HG02840 (cell line): ENCODE results near the gene KLHL30.

Experiments used
- ATAC-seq: cut with Tn5 transposase; IDR thresholded peaks from one replicate; pipeline ENCODE4 v1.9.1; 2021; ENCODE audit warnings: mild to moderate bottlenecking, moderate library complexity, moderate number of reproducible peaks; ENCODE audit not compliant: unreplicated experiment, low FRiP score

Gene KLHL30

DNA sequence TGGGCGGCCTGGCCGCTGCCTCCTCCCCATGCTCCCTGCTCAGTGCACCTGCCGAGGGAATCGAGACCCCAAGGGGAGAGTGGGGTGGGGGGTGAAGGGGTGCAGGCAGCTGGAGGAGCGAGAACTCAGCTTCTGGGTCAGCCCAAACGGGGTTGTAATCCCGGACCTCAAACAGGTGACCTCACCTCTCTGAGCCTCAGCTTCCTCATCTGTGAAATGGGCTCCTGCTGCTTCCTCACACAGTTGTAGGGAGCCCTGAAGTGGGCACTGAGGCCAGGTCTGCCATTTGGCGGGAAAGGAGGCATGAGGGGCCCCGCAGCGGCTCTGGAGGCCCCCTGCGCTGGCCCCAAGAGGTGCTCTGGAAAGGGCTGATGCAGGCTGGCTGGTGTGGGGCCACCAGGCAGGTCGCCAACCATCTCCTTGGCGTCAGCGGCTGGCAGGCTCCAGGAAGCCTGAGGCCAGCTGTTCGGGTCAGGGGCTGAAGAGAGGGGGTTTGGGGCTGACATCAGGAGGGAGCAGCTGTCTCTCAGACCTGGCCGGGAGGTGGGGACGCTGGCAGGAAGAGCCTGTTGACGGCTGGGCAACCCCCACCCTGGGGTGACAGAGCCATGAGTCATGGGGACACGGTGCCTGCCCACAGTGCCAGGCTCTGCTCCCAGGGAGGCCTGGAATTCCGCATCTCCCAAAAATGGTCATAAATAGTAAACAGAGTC, 4.9 kb downstream of the KLHL30 start:
- ATAC-seq: no peak

DNA sequence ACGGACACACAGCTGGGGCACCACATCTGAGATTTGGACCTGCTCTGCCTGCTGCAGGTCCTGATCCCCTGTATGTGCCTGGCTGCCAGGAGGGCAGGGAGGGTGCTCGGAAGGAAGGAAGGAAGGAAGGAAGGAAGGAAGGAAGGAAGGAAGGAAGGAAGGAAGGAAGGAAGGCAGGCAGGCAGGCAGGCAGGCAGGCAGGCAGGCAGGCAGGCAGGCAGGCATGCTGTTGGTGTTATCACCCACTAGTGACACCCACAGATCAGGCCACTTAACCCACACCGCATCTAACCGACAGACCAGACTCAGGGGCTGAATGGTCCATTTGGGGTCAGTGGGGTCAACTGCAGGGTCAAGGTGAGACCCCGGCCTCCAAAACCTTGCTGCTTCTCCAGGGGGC, 5.8 kb downstream of the KLHL30 start:
- no peak for ATAC-seq

DNA sequence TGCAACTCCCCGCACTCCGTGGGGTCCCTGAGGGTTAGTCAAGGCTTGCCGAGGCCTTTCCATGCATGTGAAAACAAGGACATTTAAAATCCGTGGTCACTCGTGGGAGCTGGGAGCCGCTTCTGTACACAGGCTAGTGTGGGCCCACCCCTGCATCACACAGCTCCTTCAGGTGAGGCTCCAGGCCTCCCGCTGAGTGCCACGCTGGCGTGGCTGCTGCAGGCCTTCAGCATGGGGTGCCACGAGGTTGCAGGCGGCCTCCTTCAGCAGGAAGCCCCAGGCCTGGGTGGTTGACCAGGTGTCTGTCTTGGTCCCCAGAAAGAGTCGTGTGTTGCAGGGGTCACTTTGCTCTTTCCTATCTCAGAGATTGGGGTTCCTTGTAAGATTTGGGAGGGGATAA, 6.6 kb downstream of the KLHL30 start:
- no peak for ATAC-seq

DNA sequence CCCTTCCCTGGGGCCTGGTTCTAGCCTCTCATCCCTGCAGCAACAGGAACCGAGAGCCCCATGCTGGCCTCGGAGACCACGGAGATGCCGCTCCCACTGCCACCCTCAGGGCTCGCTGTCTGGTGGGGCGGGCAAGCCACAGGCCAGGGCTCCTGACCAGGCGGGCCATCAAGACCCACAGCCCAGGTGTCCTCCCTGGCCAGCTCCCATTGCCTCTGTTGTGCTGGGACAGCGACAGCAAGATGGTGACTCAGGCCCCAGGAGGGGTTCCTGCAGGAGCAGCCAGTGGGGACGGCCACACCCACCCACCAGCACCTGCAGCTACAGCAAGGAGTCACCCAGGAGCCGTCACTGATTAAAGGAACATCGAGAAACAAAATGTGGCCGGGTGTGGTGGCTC, 7.4 kb downstream of the KLHL30 start:
- no peak for ATAC-seq

DNA sequence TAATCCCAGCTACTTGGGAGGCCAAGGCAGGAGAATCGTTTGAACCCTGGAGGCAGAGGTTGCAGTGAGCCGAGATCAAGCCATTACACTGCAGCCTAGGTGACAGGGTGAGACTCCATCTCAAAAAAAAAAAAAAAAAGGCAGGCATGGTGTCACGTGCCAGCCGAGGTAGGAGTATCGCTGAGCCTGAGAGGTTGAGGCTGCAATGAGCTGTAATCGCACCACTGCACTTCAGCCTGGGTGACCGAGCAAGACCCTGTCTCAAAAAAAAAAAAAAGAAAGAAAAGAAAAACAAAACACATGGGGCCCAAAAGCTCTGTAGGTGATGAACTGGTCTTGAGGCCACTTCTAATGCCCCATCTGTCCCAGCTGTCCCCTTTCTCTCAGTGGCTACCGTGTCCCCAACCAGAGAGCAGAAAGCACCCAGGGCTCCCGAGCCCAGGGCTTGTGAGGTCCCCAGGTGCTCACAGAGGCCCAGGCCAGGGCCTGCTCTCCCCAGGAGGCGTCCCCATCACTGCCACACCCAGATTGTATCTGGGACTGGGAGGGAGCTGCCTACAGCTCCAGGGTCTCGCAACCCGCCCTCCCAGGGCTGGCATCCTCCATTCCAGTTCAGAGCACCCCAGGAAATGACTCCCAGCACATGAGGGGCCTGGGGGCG, 8.5 kb downstream of the KLHL30 start:
- ATAC-seq: no peak

DNA sequence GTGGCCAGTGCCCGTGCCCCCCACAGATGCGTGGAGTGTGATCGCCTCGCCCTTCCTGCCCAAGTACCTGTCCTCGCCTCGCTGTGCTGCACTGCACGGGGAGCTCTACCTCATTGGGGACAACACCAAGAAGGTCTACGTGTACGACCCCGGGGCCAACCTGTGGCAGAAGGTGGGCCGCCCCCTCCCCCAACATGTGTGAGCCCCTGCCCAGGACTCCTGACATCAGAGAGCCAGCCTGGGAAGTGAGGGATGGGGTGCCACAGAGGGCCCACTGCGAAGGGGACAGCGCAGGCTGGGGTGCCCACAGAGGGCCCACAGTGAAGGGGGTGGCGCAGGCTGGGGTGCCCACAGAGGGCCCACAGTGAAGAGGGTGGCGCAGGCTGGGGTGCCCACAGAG, 10.5 kb downstream of the KLHL30 start:
- ATAC-seq: no peak

DNA sequence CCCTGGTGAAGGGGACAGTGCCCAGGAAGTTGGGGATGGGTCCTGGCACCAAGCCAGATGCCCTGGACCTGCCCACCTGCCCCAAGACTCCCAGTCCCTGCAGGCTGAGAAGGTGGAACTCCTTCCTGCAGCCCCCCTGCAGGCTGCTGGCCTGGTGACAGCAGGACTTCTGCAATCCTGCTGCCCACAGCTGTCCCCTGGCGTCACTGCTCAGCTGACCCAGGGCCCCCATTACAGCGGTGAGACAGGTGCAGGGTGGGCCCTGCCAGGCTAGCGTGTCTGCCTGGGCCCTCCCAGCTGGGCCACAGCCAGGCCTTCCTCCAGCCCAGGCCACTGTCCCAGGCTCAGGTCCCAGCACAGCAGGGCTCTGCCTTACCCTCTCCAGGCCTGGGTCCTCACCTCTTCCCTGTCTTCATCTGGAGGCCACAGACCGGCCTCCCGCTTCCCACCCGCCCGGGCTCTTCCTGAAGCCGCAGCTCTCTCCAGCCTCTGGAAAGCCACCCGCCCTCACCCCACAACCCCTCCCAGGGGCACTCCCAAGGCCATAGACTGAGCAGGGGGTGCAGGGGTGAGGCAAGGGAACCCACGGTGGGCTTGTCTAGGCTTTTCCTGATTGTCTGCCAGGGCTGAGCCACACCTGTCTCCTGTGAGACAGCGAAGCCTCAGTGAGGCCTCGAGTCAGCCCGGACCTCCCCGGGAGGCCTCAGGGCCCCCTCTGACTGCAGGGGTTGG, 11.5 kb downstream of the KLHL30 start:
- ATAC-seq: no peak

DNA sequence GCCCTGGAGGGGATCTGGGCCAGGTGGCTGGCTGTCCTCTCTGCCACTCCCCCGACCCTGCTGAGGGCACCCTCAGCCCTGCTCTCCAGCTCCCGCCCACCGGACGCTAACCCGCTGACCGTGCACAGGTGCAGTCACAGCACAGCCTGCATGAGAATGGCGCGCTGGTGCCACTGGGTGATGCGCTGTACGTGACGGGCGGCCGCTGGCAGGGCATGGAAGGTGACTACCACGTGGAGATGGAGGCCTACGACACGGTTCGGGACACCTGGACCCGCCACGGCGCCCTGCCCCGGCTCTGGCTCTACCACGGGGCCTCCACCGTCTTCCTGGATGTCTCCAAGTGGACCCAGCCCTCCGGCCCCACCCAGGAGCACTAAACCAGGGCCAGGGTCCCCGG, 12.2 kb downstream of the KLHL30 start:
- ATAC-seq: no peak

DNA sequence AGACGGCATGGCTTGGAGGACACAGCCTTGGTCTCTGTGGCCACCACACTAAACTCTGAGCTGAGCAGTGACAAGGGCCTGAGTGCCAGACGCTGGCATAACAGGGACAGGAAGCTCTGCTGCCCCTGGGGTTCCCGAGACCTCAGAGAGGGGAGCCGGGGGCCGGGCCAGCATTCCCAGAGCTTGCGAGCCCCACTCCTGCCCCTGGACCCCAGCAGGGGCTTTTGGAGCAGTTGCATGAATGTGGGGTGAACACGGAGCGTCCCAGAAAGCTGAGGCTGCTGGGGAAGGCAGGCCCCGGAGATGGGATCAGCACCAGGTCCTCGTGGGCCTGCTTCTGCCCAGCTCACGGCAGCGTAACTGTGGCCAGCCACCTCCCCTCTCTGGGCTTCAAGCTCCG, 12.7 kb downstream of the KLHL30 start:
- ATAC-seq: no peak

DNA sequence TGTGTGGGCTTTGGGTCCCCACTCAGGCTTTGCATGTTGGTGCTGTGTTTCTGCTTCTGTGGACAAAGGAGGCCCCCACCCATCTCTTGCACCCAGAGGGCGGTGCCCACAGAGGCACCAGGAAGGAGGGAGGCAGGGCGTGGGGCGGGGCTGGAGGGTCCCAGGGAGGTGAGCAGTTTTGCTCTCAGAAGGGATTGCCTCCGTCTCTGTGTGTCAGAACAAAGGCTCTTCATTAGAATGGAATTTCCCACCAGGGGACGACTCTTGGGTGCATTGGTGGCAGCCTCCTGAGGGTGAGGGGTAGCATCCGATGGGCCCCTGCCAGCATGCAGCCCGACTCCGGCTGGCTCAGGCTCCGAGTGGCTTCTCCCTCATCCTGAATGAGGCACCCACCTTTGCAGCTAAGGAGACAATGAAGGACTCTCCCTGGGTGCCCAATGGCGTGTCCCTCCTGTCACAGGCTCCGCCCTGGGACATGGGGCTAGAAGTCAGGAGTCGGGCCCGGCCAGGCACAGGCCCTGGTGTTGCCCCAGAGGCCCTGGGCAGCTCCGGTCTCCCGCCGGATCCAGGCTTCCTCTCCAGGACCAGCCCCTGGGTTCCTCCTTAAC, 13.3 kb downstream of the KLHL30 start:
- no peak for ATAC-seq

DNA sequence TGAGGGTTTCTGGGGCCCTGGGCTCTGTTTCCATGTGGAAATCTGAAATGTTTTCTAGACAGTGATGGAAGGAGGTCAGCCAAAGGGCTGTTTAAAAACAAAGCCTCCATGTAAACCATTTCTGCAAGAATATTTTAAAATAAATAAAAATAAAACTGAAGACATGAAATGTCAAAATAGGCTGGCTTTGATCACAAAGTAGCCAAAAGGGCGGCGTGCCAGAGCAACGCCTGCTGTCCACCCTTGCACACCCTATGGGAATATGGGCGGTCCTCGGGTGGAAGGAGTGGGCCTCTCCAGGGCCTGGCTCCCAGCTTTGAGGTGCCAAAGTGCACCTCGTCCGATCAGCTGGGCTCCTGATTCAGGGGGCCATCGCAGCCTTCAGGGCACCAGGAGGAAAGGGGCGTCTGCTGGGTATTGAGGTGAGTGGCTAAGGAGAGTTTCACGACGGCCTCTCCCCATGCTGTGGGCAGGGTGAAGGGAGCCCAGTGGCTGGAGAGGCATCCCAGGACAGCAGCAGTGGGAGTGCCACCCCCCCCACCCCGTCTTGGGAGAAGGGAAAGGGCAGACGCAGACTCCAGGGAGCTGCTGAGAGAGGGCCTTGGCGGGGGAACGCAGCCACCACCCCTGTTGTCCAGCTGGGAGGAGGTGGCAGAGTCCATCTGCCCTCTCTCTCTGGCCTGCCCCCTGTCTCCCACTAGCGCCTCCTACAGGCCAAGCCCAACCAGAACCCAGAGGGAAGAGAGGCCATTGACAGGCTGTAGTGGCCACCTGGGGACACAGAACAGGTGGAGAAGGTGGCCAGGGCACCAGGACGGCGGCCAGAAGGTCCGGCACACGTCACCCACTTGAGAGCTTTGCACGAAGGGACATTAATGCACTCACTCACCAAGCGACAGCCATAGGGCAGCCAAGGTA, 14.6 kb downstream of the KLHL30 start:
- no peak for ATAC-seq

DNA sequence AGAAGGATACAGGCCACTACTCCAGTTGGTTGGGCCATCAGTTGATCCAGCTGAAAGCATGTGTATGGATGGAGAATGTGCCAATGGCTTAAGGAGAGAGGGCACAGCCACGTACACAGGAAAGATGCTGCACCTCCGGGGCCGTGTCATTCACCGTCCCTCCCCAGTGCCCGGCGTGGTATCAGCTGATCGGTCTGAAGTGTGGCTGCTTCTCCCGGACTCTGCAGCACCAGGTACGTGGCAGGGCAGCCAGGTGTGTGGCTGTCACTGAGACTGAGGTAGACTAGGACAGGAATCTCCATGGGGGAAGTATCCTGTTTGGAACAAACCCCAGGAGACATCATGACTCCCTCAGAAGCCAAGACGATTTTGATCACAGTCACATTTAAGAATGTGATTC, 16.1 kb downstream of the KLHL30 start:
- no peak for ATAC-seq

DNA sequence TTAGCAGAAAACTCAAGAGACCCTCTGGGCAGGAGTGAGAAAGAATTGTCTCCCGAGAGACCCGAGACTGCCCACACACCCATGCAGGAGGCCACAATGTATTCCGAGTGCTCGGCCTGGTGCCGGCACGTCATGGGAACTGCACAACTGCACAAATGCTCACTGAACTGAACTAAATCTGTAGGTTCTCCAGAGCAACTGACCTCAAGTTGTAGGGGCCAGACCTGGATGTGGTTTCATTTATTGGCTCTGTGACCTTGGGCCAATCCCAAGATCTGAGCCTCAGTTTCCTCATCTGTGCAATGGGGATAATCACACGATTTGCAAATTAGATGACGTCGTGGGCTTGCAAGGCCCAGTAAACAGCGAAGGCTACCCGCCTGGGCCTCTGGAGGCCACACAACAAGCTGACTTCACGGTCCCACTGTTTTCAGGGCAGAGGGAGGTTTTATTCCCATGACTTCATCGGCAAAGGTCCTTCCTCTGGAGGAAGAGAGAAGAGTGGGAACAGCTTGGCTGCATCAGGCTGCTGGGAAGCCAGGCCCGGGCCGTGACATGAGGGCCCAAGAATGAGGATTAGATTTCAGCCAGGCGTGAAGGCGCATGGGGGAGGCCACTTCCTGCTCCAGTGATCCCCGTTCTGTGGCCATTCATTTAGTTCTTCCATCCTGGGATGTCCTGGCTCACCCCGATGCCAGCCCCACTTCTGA, 16.7 kb downstream of the KLHL30 start:
- no peak for ATAC-seq

DNA sequence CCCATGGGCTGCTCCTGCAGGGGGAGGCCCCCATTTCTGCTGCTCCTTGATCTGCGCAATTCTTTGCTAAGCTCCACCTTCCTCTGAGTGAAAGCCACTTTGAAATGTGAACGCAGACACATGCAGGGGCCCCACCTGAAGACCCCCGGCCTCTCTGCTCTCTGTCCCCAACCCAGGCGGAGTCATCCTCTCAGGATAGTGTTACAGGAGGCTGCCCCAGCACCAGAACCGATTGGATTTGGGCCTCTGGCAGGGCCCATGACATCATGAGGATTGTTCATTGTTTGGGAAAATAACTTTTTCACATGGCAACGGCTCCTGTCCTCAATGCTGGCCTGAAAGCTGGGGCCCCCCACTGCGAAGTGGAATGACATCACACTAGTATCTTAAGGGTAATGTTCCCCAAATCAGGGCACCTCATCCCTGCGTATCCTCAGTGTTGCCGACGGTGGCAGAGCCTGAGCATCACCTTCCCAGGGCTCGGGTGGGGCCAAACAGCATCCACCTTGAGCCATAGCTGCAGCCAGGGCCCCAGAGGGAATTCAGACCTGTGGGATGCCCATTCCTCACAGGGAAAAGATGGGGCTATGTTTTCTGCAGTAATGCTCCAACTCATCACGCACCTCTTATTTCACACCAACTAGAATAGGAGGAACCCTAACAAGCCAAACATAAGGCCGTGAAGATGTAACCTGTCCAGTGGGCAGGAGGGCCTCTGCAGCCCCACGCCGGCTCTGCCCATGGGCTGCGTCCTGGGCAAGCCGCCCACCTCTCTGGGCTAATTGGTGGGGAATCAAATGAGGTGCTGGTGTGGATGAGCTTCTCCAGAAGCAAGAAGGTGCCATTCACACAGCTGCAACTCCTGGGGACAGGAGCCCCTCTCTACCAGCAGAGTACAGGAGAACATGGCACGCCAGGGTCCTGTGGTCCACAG, 17.6 kb downstream of the KLHL30 start:
- no peak for ATAC-seq

DNA sequence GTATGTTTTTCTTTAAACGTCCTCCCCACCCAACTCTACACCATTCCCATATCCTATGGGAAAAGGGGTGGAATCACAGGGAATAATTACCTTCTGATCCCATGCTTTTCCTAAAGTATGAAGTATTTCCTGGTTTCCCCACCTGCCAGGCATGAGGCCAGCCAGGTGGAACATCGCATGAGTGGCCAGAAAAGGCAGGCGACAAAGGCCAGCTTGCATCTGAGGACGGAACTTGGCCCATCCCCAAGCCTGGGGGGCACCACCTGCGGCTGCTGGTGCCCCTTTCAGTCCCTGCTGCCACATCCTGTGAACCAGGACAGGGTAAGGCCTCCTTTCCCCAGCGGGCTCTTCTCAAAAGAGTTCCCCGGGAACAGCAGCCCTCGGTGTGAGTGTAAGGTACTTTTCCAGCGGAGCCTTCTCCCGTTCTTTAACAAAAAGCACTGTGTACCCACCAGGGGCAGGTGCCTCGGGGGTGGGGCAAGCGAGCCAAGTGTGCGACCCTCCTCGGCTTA, 19.1 kb downstream of the KLHL30 start:
- no peak for ATAC-seq

DNA sequence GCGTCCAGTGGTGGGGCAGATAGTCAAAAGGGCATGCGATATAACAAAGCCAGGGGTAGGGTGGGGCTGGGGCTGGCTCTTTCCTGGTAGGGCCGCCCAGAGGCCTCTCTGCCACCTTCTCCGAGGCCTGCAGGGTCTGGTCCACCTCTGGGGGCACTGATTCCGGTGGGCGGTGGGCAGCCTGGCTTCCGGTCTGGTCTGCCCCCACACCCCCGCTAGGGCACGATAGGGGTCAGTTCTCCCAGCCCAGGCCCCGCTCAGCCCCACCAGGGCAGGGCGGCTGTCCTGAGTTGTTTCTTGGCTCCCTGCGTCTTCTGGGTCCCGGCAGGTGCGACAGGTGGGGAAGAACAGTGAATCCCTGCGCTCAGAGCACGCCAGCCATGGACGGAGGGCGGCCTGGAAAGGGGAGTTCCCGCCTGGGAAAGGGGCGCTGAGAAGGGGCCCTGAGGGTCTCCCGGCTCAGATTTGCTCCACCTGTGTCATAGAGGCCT, 19.6 kb downstream of the KLHL30 start:
- no peak for ATAC-seq

DNA sequence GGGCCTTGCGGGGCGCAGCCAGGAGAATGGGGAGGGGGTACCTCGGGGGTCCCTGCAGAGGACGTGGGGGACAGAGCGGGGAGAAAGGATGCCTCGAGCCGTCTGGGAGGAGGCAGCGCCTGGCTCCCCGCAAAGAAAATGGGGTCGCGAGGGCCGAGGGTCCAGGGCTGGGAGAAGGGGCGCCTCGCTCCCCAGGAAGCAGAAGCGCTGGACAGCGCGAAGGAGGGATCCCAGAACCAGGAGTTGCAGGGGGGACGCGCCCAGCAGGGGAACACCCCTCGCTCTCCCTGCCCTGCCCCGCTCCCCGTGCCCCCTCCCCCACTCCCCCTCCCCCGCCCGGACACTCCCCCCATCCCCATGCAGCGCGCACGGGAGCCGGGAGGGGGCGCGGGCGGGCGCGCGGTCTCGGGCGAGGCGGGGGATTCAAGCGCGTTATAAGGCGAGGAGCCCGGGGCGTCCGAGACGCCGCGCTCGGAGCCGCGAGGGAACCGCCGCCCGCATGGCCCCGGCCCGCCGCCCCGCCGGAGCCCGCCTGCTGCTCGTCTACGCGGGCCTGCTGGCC, 20.1 kb downstream of the KLHL30 start, which contains the start of gene ERFE:
TSS of gene ERFE (plus strand) at position 462 of the 562 bp plus-strand sequence. CDS start at position 500, 38 bp downstream.
- no peak for ATAC-seq

DNA sequence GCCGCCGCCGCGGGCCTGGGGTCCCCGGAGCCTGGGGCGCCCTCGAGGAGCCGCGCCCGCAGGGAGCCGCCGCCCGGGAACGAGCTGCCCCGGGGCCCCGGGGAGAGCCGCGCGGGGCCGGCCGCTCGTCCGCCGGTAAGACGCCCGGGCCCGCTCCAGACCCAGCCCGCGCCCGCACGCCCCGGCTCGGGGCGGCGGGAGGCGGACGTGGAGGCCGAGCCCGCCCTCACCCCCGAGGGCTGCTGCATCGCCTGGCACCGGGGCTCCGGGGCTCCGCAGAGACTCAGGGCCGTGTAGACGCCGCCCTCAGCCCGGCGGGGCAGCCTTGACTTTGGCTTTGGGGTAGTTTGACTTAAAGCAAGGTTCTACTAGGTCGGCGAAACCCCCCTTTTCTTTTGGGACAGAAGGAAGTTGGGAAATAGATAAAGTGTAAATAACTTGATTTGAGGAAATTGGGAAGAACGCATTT, 20.6 kb downstream of the KLHL30 start:
- ATAC-seq: no peak
